Omental fat pad (tissue), 4 donors: ENCODE measurements around the gene ATP11A. TPM values are rescaled to one million over a fixed set of nuclear protein-coding genes. Genes with fewer than 3 reads are reported as not detected.

Experiments used
- ATAC-seq: fragments of 150-250 bp; one replicate; pipeline ENCODE4 v1.9.1; 2016; ENCODE audit warnings: mild to moderate bottlenecking, moderate library complexity; ENCODE audit not compliant: low FRiP score
- DNase-seq: peaks from one replicate; pipeline ENCODE4 v3.0.0-alpha.2; 2019; ENCODE audit warnings: low spot score
- CTCF ChIP-seq, 3 donors: fragments of 450-650 bp; IDR thresholded peaks; one replicate each; pipeline ENCODE4 v1.5.1; 2016 to 2017; ENCODE audit warnings: antibody characterized with exemption in 3 of 3, mild to moderate bottlenecking in 3 of 3, moderate library complexity in 2 of 3
- total RNA-seq, 4 donors: library from RNA; depleted of rRNA; stranded (reverse); fragments of >200 nt; gene quantifications; one replicate each; pipeline ENCODE4 v1.1.0, GENCODE V29; 2016

Gene ATP11A
- total RNA-seq, 4 donors from 2014 or later = 32.8 to 61.4 (median 45.7) TPM

- DNase-seq = no peak
- no peak for TF ChIP-seq CTCF (IDR thresholded peaks at IDR 0.05)
- ATAC-seq = no peak
Measured at GRCh38 chr13:112842343-112842856, 152.6 kb downstream of the ATP11A start.

- DNase-seq (no peak), ATAC-seq (peak; percentile 30)
- TF ChIP-seq CTCF (IDR thresholded peaks at IDR 0.05) = no peak
Measured at GRCh38 chr13:112842931-112843391, 153.1 kb downstream of the ATP11A start.

GRCh38 chr13:112843392-112844111, 153.7 kb downstream of the ATP11A start:
- DNase-seq (no peak), ATAC-seq (no peak)
- no peak for TF ChIP-seq CTCF (IDR thresholded peaks at IDR 0.05)

GRCh38 chr13:112844411-112844810, 154.6 kb downstream of the ATP11A start:
- ATAC-seq (no peak), DNase-seq (no peak)
- no peak for TF ChIP-seq CTCF (IDR thresholded peaks at IDR 0.05)

- DNase-seq (no peak), ATAC-seq (no peak)
- TF ChIP-seq CTCF (IDR thresholded peaks at IDR 0.05) = no peak
Measured at GRCh38 chr13:112844879-112845278, 155.0 kb downstream of the ATP11A start.

- DNase-seq = no peak
- no peak for ATAC-seq
- TF ChIP-seq CTCF (IDR thresholded peaks at IDR 0.05) = no peak
Measured at GRCh38 chr13:112845511-112846144, 155.8 kb downstream of the ATP11A start.
